Measurements from ENCODE around the gene CSE1L.
A peak's percentile ranks its signal among the peaks of the same experiment; 100 is the strongest.

CSE1L gene

GRCh38 chr20:49028684-49029083 lies 17.4 kb upstream of the CSE1L start:
- TF ChIP-seq, protein P1, sequence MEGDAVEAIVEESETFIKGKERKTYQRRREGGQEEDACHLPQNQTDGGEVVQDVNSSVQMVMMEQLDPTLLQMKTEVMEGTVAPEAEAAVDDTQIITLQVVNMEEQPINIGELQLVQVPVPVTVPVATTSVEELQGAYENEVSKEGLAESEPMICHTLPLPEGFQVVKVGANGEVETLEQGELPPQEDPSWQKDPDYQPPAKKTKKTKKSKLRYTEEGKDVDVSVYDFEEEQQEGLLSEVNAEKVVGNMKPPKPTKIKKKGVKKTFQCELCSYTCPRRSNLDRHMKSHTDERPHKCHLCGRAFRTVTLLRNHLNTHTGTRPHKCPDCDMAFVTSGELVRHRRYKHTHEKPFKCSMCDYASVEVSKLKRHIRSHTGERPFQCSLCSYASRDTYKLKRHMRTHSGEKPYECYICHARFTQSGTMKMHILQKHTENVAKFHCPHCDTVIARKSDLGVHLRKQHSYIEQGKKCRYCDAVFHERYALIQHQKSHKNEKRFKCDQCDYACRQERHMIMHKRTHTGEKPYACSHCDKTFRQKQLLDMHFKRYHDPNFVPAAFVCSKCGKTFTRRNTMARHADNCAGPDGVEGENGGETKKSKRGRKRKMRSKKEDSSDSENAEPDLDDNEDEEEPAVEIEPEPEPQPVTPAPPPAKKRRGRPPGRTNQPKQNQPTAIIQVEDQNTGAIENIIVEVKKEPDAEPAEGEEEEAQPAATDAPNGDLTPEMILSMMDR (IDR thresholded peaks at IDR 0.05), result peak; percentile 30; the same call in 1 of the 2 replicates

GRCh38 chr20:49029203-49029602 lies 16.9 kb upstream of the CSE1L start:
- TF ChIP-seq, protein P1 (IDR thresholded peaks at IDR 0.05), result no peak

GRCh38 chr20:49030954-49031619 lies 15.0 kb upstream of the CSE1L start:
- TF ChIP-seq, protein P1 (IDR thresholded peaks at IDR 0.05), result no peak

DNA sequence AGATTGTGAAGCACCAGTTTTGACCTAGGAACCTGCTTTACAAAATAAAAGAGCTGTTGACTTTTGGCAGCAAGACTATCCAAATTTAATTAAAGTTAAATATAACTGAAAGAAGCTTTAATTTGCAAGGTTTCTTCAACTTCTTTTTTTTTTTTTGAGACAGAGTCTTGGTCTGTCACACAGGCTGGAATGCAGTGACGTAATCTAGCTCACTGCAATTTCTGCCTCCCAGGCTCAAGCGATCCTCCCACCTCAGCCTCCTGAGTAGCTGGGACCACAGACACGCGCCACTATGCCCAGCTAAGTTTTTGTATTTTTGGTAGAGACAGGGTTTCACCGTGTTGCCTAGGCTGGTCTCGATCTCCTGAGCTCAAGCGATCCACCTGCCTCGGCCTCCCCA lies 13.7 kb upstream of the CSE1L start:
- TF ChIP-seq, protein P1 (IDR thresholded peaks at IDR 0.05), result no peak

- TF ChIP-seq, protein P1 (IDR thresholded peaks at IDR 0.05), result no peak
Measured at GRCh38 chr20:49034070-49034732, 11.9 kb upstream of the CSE1L start.

DNA sequence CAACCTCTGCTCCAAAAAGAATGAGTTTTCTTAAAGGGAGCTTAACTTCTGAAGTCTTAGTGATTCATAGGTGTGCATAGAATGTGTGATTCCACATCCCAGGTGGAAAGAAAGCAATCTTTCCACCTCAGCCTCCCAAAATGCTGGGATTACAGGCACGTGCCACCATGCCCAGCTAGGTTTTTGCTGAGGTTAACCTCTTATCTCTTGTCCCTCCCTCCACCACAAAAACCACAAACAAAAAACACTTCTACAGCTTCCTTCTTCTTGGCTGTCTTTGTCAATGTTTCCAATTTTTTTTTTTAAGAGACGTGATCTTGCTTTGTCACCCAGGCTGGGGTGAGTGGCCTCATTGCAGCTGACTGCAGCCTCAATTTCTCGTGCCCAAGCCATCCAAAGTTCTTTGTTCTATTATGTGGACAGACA lies 8.1 kb upstream of the CSE1L start:
- TF ChIP-seq, protein P1 (IDR thresholded peaks at IDR 0.05), result no peak

DNA sequence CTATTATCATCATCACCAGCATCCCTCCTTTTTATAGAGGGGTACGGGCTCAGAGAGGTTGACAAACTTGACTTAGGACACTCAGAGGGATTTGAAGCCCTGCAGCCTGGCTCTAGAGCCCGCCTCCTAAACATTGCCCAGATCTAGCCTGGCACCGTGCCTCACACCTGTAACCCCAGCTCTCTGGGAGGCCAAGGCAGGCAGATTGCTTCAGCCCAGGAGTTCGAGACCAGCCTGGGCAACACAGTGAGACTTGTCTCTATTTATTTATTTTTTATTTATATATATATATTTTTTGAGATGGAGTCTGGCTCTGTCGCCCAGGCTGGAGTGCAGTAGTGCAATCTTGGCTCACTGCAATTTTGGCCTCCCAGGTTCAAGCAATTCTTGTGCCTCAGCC lies 6.3 kb upstream of the CSE1L start:
- TF ChIP-seq, protein P1 (IDR thresholded peaks at IDR 0.05), result no peak
